ENCODE measurements around the gene RORC. TPM values are rescaled to one million over a fixed set of nuclear protein-coding genes. Genes with fewer than 3 reads are reported as not detected.
"Not testable (repeated sequence)": the region's sequence is repeated elsewhere in the genome, so short reads cannot be mapped to it uniquely, and the experiment has no call there.

The RORC gene
- total RNA-seq, 2 donors from 2014 or later: 20.5 to 27.7 TPM

GRCh38 chr1:151787689-151788088 lies 43.9 kb downstream of the RORC start:
- no peak for TF ChIP-seq CTCF (IDR thresholded peaks at IDR 0.05)
- no peaks in the 10 kb centered on the region for H3K36me3 ChIP-seq
- no peaks in the 10 kb centered on the region for H3K9me3 ChIP-seq
- intact Hi-C loops (cut with DNase I): no loop called here
- no peak overlapping the region for H3K4me3 ChIP-seq
- no peak overlapping the region for H3K27ac ChIP-seq
- H3K9ac ChIP-seq (ENCODE audit: low read depth in 2 of 2, low read length in 2 of 2): no peak overlapping the region
- H3K4me1 ChIP-seq: no peaks in the 10 kb centered on the region
- no peak for DNase-seq
- H3K27me3 ChIP-seq: no peaks in the 10 kb centered on the region

GRCh38 chr1:151783796-151784195 lies 47.8 kb downstream of the RORC start:
- Histone ChIP-seq H3K27me3 (no peaks in the 10 kb centered on the region), H3K4me3 (no peak overlapping the region), H3K9ac (ENCODE audit: low read depth in 2 of 2, low read length in 2 of 2) (no peak overlapping the region), H3K27ac (no peak overlapping the region), H3K9me3 (no peaks in the 10 kb centered on the region), H3K36me3 (no peaks in the 10 kb centered on the region), H3K4me1 (no peaks in the 10 kb centered on the region)
- no peak for DNase-seq
- TF ChIP-seq CTCF (IDR thresholded peaks at IDR 0.05): no peak
- intact Hi-C loops (cut with DNase I): no loop called here

- no peak overlapping the region for H3K27ac ChIP-seq
- no peak for DNase-seq
- H3K9ac ChIP-seq (ENCODE audit: low read depth in 2 of 2, low read length in 2 of 2): no peak overlapping the region
- H3K36me3 ChIP-seq: no peaks in the 10 kb centered on the region
- TF ChIP-seq CTCF (IDR thresholded peaks at IDR 0.05): no peak
- H3K27me3 ChIP-seq: no peaks in the 10 kb centered on the region
- no peaks in the 10 kb centered on the region for H3K4me1 ChIP-seq
- no peaks in the 10 kb centered on the region for H3K9me3 ChIP-seq
- H3K4me3 ChIP-seq: no peak overlapping the region
- intact Hi-C loops (cut with DNase I): no loop called here
Observed at GRCh38 chr1:151782741-151783140, 48.9 kb downstream of the RORC start.

- H3K4me1 ChIP-seq; H3K9ac ChIP-seq (ENCODE audit: low read depth in 2 of 2, low read length in 2 of 2); H3K27ac ChIP-seq; H3K4me3 ChIP-seq; H3K27me3 ChIP-seq; H3K36me3 ChIP-seq; DNase-seq; H3K9me3 ChIP-seq; intact Hi-C loops (cut with DNase I): not testable (repeated sequence)
Observed at GRCh38 chr1:151782026-151782425, 49.6 kb downstream of the RORC start.

GRCh38 chr1:151780736-151781135 lies 50.9 kb downstream of the RORC start:
- H3K36me3 ChIP-seq; H3K27me3 ChIP-seq; H3K4me3 ChIP-seq; intact Hi-C loops (cut with DNase I); DNase-seq; H3K4me1 ChIP-seq; H3K9me3 ChIP-seq; H3K9ac ChIP-seq (ENCODE audit: low read depth in 2 of 2, low read length in 2 of 2); H3K27ac ChIP-seq: not testable (repeated sequence)

GRCh38 chr1:151779852-151780251 lies 51.8 kb downstream of the RORC start:
- DNase-seq: no peak
- Histone ChIP-seq H3K9me3 (no peaks in the 10 kb centered on the region), H3K27me3 (no peaks in the 10 kb centered on the region), H3K36me3 (no peaks in the 10 kb centered on the region), H3K4me1 (no peaks in the 10 kb centered on the region), H3K27ac (no peak overlapping the region), H3K4me3 (no peak overlapping the region), H3K9ac (ENCODE audit: low read depth in 2 of 2, low read length in 2 of 2) (no peak overlapping the region)
- intact Hi-C loops (cut with DNase I): no loop called here
- no peak for TF ChIP-seq CTCF (IDR thresholded peaks at IDR 0.05)

GRCh38 chr1:151777317-151777716 lies 54.3 kb downstream of the RORC start:
- no peaks in the 10 kb centered on the region for H3K36me3 ChIP-seq
- intact Hi-C loops (cut with DNase I): no loop called here
- no peak for TF ChIP-seq CTCF (IDR thresholded peaks at IDR 0.05)

More at GRCh38 chr1:151777317-151777716, 54.3 kb downstream of the RORC start:
- Histone ChIP-seq H3K27me3 (no peaks in the 10 kb centered on the region), H3K9me3 (no peaks in the 10 kb centered on the region), H3K9ac (ENCODE audit: low read depth in 2 of 2, low read length in 2 of 2) (no peak overlapping the region), H3K27ac (no peak overlapping the region), H3K4me1 (no peaks in the 10 kb centered on the region), H3K4me3 (no peak overlapping the region)
- DNase-seq: no peak

All from colonic mucosa (tissue), 4 donors.